ENCODE results near the gene TXLNB. TPM values are rescaled to one million over a fixed set of nuclear protein-coding genes. Genes with fewer than 3 reads are reported as not detected.
A peak's percentile ranks its signal among the peaks of the same experiment; 100 is the strongest.

The TXLNB gene
- total and polyA plus RNA-seq, 4 donors: 0.15 to 0.23 (median 0.17) TPM; not detected in 1

DNA sequence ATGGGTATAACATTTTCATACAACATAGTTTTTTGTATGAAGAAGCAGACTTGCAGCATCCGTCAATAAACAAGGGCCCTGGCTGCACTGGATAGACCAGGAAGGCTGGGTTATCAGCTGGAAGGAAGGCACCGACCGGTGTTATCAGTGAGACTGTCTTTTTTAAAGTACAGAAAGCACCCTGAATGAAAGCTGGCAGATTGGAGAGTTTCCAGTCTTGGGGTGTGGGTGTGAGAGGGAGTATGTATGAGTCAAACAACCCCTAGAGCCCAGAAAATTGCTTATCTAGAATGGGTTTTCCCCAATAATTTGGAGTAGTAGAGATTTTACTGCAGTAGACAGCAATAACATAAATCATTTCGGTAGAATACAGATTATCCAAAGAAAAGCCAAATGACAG is 42.4 kb downstream of the TXLNB start (continued):
- no peak for TF ChIP-seq FOXA2 (IDR thresholded peaks at IDR 0.05)

DNA sequence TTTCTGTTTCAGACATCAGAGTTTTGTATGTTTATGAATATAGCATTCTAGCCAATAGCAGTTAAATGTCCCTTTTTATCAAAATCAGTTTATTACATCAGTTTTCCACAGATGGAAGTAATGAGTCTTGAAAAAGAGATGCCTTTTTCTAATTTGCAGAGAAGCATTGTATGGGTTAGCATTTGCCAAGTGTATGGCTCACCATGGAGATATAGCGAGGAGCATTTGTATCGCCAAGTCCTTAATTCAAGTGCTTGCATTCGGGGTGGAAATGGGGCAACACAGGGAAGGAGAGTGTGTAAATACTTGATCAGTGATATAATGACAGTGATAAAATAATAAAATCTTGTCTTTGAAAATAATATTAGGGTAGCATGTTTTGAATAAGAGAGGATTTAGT is 42.9 kb downstream of the TXLNB start:
- TF ChIP-seq, protein P1, sequence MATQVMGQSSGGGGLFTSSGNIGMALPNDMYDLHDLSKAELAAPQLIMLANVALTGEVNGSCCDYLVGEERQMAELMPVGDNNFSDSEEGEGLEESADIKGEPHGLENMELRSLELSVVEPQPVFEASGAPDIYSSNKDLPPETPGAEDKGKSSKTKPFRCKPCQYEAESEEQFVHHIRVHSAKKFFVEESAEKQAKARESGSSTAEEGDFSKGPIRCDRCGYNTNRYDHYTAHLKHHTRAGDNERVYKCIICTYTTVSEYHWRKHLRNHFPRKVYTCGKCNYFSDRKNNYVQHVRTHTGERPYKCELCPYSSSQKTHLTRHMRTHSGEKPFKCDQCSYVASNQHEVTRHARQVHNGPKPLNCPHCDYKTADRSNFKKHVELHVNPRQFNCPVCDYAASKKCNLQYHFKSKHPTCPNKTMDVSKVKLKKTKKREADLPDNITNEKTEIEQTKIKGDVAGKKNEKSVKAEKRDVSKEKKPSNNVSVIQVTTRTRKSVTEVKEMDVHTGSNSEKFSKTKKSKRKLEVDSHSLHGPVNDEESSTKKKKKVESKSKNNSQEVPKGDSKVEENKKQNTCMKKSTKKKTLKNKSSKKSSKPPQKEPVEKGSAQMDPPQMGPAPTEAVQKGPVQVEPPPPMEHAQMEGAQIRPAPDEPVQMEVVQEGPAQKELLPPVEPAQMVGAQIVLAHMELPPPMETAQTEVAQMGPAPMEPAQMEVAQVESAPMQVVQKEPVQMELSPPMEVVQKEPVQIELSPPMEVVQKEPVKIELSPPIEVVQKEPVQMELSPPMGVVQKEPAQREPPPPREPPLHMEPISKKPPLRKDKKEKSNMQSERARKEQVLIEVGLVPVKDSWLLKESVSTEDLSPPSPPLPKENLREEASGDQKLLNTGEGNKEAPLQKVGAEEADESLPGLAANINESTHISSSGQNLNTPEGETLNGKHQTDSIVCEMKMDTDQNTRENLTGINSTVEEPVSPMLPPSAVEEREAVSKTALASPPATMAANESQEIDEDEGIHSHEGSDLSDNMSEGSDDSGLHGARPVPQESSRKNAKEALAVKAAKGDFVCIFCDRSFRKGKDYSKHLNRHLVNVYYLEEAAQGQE (IDR thresholded peaks at IDR 0.05): no peak
- TF ChIP-seq FOXA2 (IDR thresholded peaks at IDR 0.05) (no peak), SP1 (IDR thresholded peaks at IDR 0.05) (no peak), TAF1 (conservative IDR thresholded peaks at IDR 0.05) (no peak), RXRA (IDR thresholded peaks at IDR 0.05) (no peak), GABPA (IDR thresholded peaks at IDR 0.05 in 1 of 2, conservative IDR thresholded peaks at IDR 0.05 in 1 of 2) (no peak), FOXA1 (IDR thresholded peaks at IDR 0.05) (no peak), EGR1 (IDR thresholded peaks at IDR 0.05; ENCODE audit: low read depth in 2 of 2) (no peak), YY1 (IDR thresholded peaks at IDR 0.05) (no peak), RAD21 (IDR thresholded peaks at IDR 0.05) (no peak), HNF4A (conservative IDR thresholded peaks at IDR 0.05) (no peak), JUND (IDR thresholded peaks at IDR 0.05) (no peak), NR2F2 (IDR thresholded peaks at IDR 0.05) (no peak)
- TF ChIP-seq, protein P2, sequence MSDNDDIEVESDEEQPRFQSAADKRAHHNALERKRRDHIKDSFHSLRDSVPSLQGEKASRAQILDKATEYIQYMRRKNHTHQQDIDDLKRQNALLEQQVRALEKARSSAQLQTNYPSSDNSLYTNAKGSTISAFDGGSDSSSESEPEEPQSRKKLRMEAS (IDR thresholded peaks at IDR 0.05): no peak
- TF ChIP-seq, protein P3, sequence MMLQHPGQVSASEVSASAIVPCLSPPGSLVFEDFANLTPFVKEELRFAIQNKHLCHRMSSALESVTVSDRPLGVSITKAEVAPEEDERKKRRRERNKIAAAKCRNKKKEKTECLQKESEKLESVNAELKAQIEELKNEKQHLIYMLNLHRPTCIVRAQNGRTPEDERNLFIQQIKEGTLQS (IDR thresholded peaks at IDR 0.05): no peak
- TF ChIP-seq, protein P4, sequence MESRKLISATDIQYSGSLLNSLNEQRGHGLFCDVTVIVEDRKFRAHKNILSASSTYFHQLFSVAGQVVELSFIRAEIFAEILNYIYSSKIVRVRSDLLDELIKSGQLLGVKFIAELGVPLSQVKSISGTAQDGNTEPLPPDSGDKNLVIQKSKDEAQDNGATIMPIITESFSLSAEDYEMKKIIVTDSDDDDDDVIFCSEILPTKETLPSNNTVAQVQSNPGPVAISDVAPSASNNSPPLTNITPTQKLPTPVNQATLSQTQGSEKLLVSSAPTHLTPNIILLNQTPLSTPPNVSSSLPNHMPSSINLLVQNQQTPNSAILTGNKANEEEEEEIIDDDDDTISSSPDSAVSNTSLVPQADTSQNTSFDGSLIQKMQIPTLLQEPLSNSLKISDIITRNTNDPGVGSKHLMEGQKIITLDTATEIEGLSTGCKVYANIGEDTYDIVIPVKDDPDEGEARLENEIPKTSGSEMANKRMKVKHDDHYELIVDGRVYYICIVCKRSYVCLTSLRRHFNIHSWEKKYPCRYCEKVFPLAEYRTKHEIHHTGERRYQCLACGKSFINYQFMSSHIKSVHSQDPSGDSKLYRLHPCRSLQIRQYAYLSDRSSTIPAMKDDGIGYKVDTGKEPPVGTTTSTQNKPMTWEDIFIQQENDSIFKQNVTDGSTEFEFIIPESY (IDR thresholded peaks at IDR 0.05): no peak
- Histone ChIP-seq H3K9ac (ENCODE audit: low read depth in 1 of 2, low read length in 2 of 2) (no peak overlapping the region), H3K4me1 (ENCODE audit: control insufficient read depth in 4 of 4, insufficient read depth in 4 of 4, low read length in 3 of 4) (no peaks in the 10 kb centered on the region), H3K4me3 (ENCODE audit: low read depth in 1 of 3, low read length in 3 of 3) (no peak overlapping the region), H3K36me3 (ENCODE audit: control insufficient read depth in 4 of 4, insufficient read depth in 3 of 4, low read depth in 1 of 4, low read length in 3 of 4) (no peaks in the 10 kb centered on the region), H3K27ac (ENCODE audit: low read depth in 1 of 2, low read length in 2 of 2) (no peak overlapping the region), H3K9me3 (ENCODE audit: control insufficient read depth in 4 of 4, low read length in 3 of 4) (no peaks in the 10 kb centered on the region), H3K27me3 (ENCODE audit: control insufficient read depth in 4 of 4, insufficient read depth in 4 of 4, low read length in 3 of 4) (no peaks in the 10 kb centered on the region)
- 86% methylated on average over 3 of the region's 3 CpGs for WGBS
- DNase-seq (ENCODE audit: low spot score): no peak

DNA sequence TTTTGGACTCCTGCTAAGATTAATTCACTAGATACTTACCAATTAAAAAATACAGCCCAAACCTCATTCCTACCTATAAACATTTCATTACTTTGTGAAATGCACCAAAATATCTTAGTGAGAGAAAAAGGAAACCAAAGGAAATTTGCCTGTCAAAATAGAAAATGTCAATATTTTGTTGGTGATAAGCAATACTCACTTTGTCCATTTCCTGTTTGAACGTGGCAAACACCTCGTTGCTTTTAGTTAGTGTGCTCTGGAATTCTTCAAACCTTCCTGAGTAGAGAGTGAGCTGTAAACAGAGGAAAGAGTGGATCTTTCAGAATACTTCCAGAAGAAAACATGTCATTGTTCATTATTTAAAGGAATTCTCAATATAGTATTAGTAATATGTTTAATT is 44.2 kb downstream of the TXLNB start:
- DNase-seq (ENCODE audit: low spot score): no peak
- no peaks in the 10 kb centered on the region for H3K9me3 ChIP-seq (ENCODE audit: control insufficient read depth in 4 of 4, low read length in 3 of 4)
- H3K4me3 ChIP-seq (ENCODE audit: low read depth in 1 of 3, low read length in 3 of 3): no peak overlapping the region
- H3K36me3 ChIP-seq (ENCODE audit: control insufficient read depth in 4 of 4, insufficient read depth in 3 of 4, low read depth in 1 of 4, low read length in 3 of 4): no peaks in the 10 kb centered on the region
- peak overlapping the region in 1 of 2 donors; percentile 31 for H3K9ac ChIP-seq (ENCODE audit: low read depth in 1 of 2, low read length in 2 of 2)
- no peaks in the 10 kb centered on the region for H3K27me3 ChIP-seq (ENCODE audit: control insufficient read depth in 4 of 4, insufficient read depth in 4 of 4, low read length in 3 of 4)
- no peak for TF ChIP-seq FOXA1 (IDR thresholded peaks at IDR 0.05)
- no peak for TF ChIP-seq SP1 (IDR thresholded peaks at IDR 0.05)
- TF ChIP-seq HNF4A (conservative IDR thresholded peaks at IDR 0.05): no peak
- no peak for TF ChIP-seq HNF4G (IDR thresholded peaks at IDR 0.05)
- no peak for TF ChIP-seq FOXA2 (IDR thresholded peaks at IDR 0.05)
- TF ChIP-seq, protein P3 (IDR thresholded peaks at IDR 0.05): no peak
- no peak for TF ChIP-seq RAD21 (IDR thresholded peaks at IDR 0.05)
- no peak for TF ChIP-seq JUND (IDR thresholded peaks at IDR 0.05)
- 2% methylated on average over 2 of the region's 2 CpGs for WGBS
- H3K27ac ChIP-seq (ENCODE audit: low read depth in 1 of 2, low read length in 2 of 2): no peak overlapping the region
- no peaks in the 10 kb centered on the region for H3K4me1 ChIP-seq (ENCODE audit: control insufficient read depth in 4 of 4, insufficient read depth in 4 of 4, low read length in 3 of 4)

Measured in liver (tissue), 9 donors.